WTC11 (cell line): ENCODE measurements around the gene FBXO41. TPM values are rescaled to one million over a fixed set of nuclear protein-coding genes. Genes with fewer than 3 reads are reported as not detected.

Experiments
- ATAC-seq: fragments of 200-7000 bp; cut with Tn5 transposase; 2 replicates; pipeline ENCODE4 v1.10.0; 2021; ENCODE audit warnings: mild to moderate bottlenecking, moderate library complexity
- Bru-seq: library from RNA; stranded (reverse); fragments of 400-500 nt; gene quantifications from one replicate; lab custom pipeline; 2021; lab: Mats Ljungman, UMichigan
- CTCF ChIA-PET: fragments of 300-600 bp; sonication (Branson Sonifier 250); formaldehyde crosslinking; loops from one replicate; lab custom pipeline; 2021; ENCODE audit warnings: antibody characterized with exemption; lab: Charles Lee
- POLR2A ChIA-PET: fragments of 350-600 bp; sonication (Branson Sonifier 250); formaldehyde crosslinking; loops from one replicate; lab custom pipeline; 2021; ENCODE audit warnings: antibody characterized with exemption; lab: Charles Lee
- DNase-seq: peaks from one replicate; pipeline ENCODE4 v3.0.0; 2021; ENCODE audit warnings: low spot score
- H3K27ac Mint-ChIP-seq: 2 replicates; pipeline ENCODE4 v1.8.0; 2021; ENCODE audit warnings: mixed read lengths
- H3K27me3 Mint-ChIP-seq: 2 replicates; pipeline ENCODE4 v1.8.0; 2021; ENCODE audit warnings: low read depth, mild to moderate bottlenecking, moderate library complexity, mixed read lengths
- H3K36me3 Mint-ChIP-seq: 2 replicates; pipeline ENCODE4 v1.8.0; 2021; ENCODE audit warnings: mixed read lengths
- H3K4me1 Mint-ChIP-seq: 2 replicates; pipeline ENCODE4 v1.8.0; 2022; ENCODE audit warnings: mixed read lengths
- H3K4me3 Mint-ChIP-seq: 2 replicates; pipeline ENCODE4 v1.8.0; 2021; ENCODE audit warnings: mild to moderate bottlenecking, moderate library complexity, mixed read lengths
- H3K9me3 Mint-ChIP-seq: 2 replicates; pipeline ENCODE4 v1.8.0; 2021; ENCODE audit warnings: mixed read lengths
- CREB1 ChIP-seq: sonication (generic); formaldehyde crosslinking; IDR thresholded peaks from 2 replicates; pipeline ENCODE4 v1.8.0; 2023; ENCODE audit warnings: mild to moderate bottlenecking, missing genetic modification reagents
- CREM ChIP-seq: sonication (generic); formaldehyde crosslinking; IDR thresholded peaks from 2 replicates; pipeline ENCODE4 v1.8.1; 2022; ENCODE audit warnings: mild to moderate bottlenecking, missing genetic modification reagents, moderate library complexity
- E2F5 ChIP-seq: sonication (generic); formaldehyde crosslinking; IDR thresholded peaks from 2 replicates; pipeline ENCODE4 v1.8.1; 2022; ENCODE audit warnings: mild to moderate bottlenecking, moderate library complexity, missing genetic modification reagents
- FOXK1 ChIP-seq: sonication (generic); formaldehyde crosslinking; IDR thresholded peaks from 2 replicates; pipeline ENCODE4 v1.8.0; 2022; ENCODE audit warnings: mild to moderate bottlenecking, moderate library complexity, missing genetic modification reagents
- FOXP1 ChIP-seq: sonication (generic); formaldehyde crosslinking; IDR thresholded peaks from 2 replicates; pipeline ENCODE4 v1.8.0; 2022; ENCODE audit warnings: missing genetic modification reagents, mild to moderate bottlenecking, moderate library complexity, borderline replicate concordance
- GTF2I ChIP-seq: fragments of 250-450 bp; sonication (Bioruptor Pico); conservative IDR thresholded peaks from 2 replicates; pipeline ENCODE4 v1.4.0; 2021; ENCODE audit warnings: mild to moderate bottlenecking
- IRF2 ChIP-seq: sonication (generic); formaldehyde crosslinking; IDR thresholded peaks from 2 replicates; pipeline ENCODE4 v1.8.0; 2022; ENCODE audit warnings: low read depth, missing genetic modification reagents, borderline replicate concordance
- KAT7 ChIP-seq: sonication (generic); formaldehyde crosslinking; IDR thresholded peaks from 2 replicates; pipeline ENCODE4 v1.8.1; 2023; ENCODE audit warnings: missing genetic modification reagents, mild to moderate bottlenecking, borderline replicate concordance
- MXD4 ChIP-seq: fragments of 250-450 bp; sonication (Bioruptor Pico); IDR thresholded peaks from 2 replicates; pipeline ENCODE4 v1.8.0; 2021; ENCODE audit warnings: mild to moderate bottlenecking, moderate library complexity, borderline replicate concordance
- NFATC4 ChIP-seq: fragments of 250-450 bp; sonication (Bioruptor Pico); IDR thresholded peaks from 2 replicates; pipeline ENCODE4 v1.9.0; 2021; ENCODE audit warnings: mild to moderate bottlenecking
- NR3C1 ChIP-seq: sonication (generic); formaldehyde crosslinking; conservative IDR thresholded peaks from 2 replicates; pipeline ENCODE4 v1.8.1; 2023; ENCODE audit warnings: low read depth, mild to moderate bottlenecking, missing genetic modification reagents
- SP1 ChIP-seq: sonication (generic); formaldehyde crosslinking; conservative IDR thresholded peaks from 2 replicates; pipeline ENCODE4 v1.8.1; 2022; ENCODE audit warnings: missing genetic modification reagents
- TEAD1 ChIP-seq: sonication (generic); formaldehyde crosslinking; IDR thresholded peaks from 2 replicates; pipeline ENCODE4 v1.8.0; 2022; ENCODE audit warnings: mild to moderate bottlenecking, missing genetic modification reagents
- USF1 ChIP-seq: sonication (generic); formaldehyde crosslinking; IDR thresholded peaks from 2 replicates; pipeline ENCODE4 v1.8.0; 2022; ENCODE audit warnings: mild to moderate bottlenecking, missing genetic modification reagents
- ZNF317 ChIP-seq: sonication (generic); formaldehyde crosslinking; IDR thresholded peaks from 2 replicates; pipeline ENCODE4 v1.8.1; 2023; ENCODE audit warnings: low read depth, mild to moderate bottlenecking, moderate library complexity, missing genetic modification reagents, borderline replicate concordance
- ZNF396 ChIP-seq: fragments of 250-450 bp; sonication (Bioruptor Pico); IDR thresholded peaks from 2 replicates; pipeline ENCODE4 v1.8.0; 2021; ENCODE audit warnings: mild to moderate bottlenecking, moderate library complexity, borderline replicate concordance
- ZNF512 ChIP-seq: sonication (generic); formaldehyde crosslinking; IDR thresholded peaks from 2 replicates; pipeline ENCODE4 v1.8.1; 2022; ENCODE audit warnings: missing genetic modification reagents, borderline replicate concordance
- long read RNA-seq, 3 experiments: library from RNA in 1 of 3; library from capped mRNA in 1 of 3; library from polyadenylated mRNA in 1 of 3; unstranded in 2 of 3; stranded (forward) in 1 of 3; transcript quantifications; one replicate each; pipeline ENCODE4 v2.0.0, GENCODE V29; 2021
- total RNA-seq: library from RNA; stranded (reverse); gene quantifications from 3 replicates; pipeline ENCODE4 v1.2.3, GENCODE V29; 2021
- TF ChIP-seq, protein P1 (sequence below): sonication (generic); formaldehyde crosslinking; IDR thresholded peaks from 2 replicates; pipeline ENCODE4 v1.8.0; 2023; ENCODE audit warnings: missing genetic modification reagents, mild to moderate bottlenecking, borderline replicate concordance
- TF ChIP-seq, protein P2 (sequence below): sonication (generic); formaldehyde crosslinking; IDR thresholded peaks from 2 replicates; pipeline ENCODE4 v1.8.0; 2022; ENCODE audit warnings: missing genetic modification reagents

FBXO41 gene, protein sequence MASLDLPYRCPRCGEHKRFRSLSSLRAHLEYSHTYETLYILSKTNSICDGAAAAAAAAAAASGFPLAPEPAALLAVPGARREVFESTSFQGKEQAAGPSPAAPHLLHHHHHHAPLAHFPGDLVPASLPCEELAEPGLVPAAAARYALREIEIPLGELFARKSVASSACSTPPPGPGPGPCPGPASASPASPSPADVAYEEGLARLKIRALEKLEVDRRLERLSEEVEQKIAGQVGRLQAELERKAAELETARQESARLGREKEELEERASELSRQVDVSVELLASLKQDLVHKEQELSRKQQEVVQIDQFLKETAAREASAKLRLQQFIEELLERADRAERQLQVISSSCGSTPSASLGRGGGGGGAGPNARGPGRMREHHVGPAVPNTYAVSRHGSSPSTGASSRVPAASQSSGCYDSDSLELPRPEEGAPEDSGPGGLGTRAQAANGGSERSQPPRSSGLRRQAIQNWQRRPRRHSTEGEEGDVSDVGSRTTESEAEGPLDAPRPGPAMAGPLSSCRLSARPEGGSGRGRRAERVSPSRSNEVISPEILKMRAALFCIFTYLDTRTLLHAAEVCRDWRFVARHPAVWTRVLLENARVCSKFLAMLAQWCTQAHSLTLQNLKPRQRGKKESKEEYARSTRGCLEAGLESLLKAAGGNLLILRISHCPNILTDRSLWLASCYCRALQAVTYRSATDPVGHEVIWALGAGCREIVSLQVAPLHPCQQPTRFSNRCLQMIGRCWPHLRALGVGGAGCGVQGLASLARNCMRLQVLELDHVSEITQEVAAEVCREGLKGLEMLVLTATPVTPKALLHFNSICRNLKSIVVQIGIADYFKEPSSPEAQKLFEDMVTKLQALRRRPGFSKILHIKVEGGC
- total RNA-seq, result 19.2 to 21.5 TPM (median 21.1 TPM) in 3 replicates
- Bru-seq, nascent RNA, result percentile 70 among the genes with signal in this experiment
- long read RNA-seq, experiment 1, full-length matches to known transcripts, result 5 of 47 reads
- long read RNA-seq, experiment 1, partial matches to known transcripts, result 7 of 47 reads
- long read RNA-seq, experiment 1, other reads (novel, unspliced or antisense), result 35 of 47 reads
- long read RNA-seq, experiment 2, full-length matches to known transcripts, result 2 of 17 reads
- long read RNA-seq, experiment 2, partial matches to known transcripts, result 1 of 17 reads
- long read RNA-seq, experiment 2, other reads (novel, unspliced or antisense), result 14 of 17 reads
- long read RNA-seq, experiment 3, partial matches to known transcripts, result 0 of 1 reads
- long read RNA-seq, experiment 3, other reads (novel, unspliced or antisense), result 1 of 1 reads

GRCh38 chr2:73284296-73285158 is at the start of gene FBXO41:
Gene FBXO41, minus strand, starts transcription at chr2:73284478. Its CDS starts 14,848 bp downstream, at chr2:73269630.
- peaks cover 24% of the 10 kb centered on the region for H3K4me1 Mint-ChIP-seq
- H3K36me3 Mint-ChIP-seq, result no peaks in the 10 kb centered on the region
- peak within 1 kb of the TSS; percentile 50; the same call in 1 of the 2 replicates for H3K27ac Mint-ChIP-seq
- POLR2A ChIA-PET, result no interaction called here
- CTCF ChIA-PET, result interaction anchor here (1.0 to 1.8 kb wide), 5 partner anchors 9 to 101 kb away, joined by 4 to 7 read pairs (median 5); partner anchors contain the start of genes ALMS1 and EGR4
- peak within 1 kb of the TSS; percentile 78 for H3K4me3 Mint-ChIP-seq
- DNase-seq (peak; percentile 86), ATAC-seq (peak; percentile 80)
- H3K27me3 Mint-ChIP-seq, result peaks cover 47% of the 10 kb centered on the region
- H3K9me3 Mint-ChIP-seq, result no peaks in the 10 kb centered on the region
- TF ChIP-seq SP1 (CRISPR knock-in tag) (peak; percentile 79), CREB1 (no peak), KAT7 (CRISPR knock-in tag) (no peak), E2F5 (CRISPR knock-in tag) (no peak), NR3C1 (CRISPR knock-in tag) (no peak), GTF2I (CRISPR knock-in tag) (no peak), ZNF396 (CRISPR knock-in tag) (no peak), ZNF317 (CRISPR knock-in tag) (no peak), USF1 (peak; percentile 49; the same call in 1 of the 2 replicates), TEAD1 (CRISPR knock-in tag) (no peak), FOXP1 (CRISPR knock-in tag) (peak; percentile 53; the same call in 1 of the 2 replicates), NFATC4 (CRISPR knock-in tag) (no peak), MXD4 (no peak), IRF2 (CRISPR knock-in tag) (no peak), CREM (0 out of 2 replicates have a peak, but pooled peaks have one; percentile 32), ZNF512 (CRISPR knock-in tag) (no peak), FOXK1 (CRISPR knock-in tag) (peak; percentile 47; the same call in 1 of the 2 replicates)
- TF ChIP-seq, protein P1, sequence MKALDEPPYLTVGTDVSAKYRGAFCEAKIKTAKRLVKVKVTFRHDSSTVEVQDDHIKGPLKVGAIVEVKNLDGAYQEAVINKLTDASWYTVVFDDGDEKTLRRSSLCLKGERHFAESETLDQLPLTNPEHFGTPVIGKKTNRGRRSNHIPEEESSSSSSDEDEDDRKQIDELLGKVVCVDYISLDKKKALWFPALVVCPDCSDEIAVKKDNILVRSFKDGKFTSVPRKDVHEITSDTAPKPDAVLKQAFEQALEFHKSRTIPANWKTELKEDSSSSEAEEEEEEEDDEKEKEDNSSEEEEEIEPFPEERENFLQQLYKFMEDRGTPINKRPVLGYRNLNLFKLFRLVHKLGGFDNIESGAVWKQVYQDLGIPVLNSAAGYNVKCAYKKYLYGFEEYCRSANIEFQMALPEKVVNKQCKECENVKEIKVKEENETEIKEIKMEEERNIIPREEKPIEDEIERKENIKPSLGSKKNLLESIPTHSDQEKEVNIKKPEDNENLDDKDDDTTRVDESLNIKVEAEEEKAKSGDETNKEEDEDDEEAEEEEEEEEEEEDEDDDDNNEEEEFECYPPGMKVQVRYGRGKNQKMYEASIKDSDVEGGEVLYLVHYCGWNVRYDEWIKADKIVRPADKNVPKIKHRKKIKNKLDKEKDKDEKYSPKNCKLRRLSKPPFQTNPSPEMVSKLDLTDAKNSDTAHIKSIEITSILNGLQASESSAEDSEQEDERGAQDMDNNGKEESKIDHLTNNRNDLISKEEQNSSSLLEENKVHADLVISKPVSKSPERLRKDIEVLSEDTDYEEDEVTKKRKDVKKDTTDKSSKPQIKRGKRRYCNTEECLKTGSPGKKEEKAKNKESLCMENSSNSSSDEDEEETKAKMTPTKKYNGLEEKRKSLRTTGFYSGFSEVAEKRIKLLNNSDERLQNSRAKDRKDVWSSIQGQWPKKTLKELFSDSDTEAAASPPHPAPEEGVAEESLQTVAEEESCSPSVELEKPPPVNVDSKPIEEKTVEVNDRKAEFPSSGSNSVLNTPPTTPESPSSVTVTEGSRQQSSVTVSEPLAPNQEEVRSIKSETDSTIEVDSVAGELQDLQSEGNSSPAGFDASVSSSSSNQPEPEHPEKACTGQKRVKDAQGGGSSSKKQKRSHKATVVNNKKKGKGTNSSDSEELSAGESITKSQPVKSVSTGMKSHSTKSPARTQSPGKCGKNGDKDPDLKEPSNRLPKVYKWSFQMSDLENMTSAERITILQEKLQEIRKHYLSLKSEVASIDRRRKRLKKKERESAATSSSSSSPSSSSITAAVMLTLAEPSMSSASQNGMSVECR (CRISPR knock-in tag), result 0 out of 2 replicates have a peak, but pooled peaks have one; percentile 37
- TF ChIP-seq, protein P2, sequence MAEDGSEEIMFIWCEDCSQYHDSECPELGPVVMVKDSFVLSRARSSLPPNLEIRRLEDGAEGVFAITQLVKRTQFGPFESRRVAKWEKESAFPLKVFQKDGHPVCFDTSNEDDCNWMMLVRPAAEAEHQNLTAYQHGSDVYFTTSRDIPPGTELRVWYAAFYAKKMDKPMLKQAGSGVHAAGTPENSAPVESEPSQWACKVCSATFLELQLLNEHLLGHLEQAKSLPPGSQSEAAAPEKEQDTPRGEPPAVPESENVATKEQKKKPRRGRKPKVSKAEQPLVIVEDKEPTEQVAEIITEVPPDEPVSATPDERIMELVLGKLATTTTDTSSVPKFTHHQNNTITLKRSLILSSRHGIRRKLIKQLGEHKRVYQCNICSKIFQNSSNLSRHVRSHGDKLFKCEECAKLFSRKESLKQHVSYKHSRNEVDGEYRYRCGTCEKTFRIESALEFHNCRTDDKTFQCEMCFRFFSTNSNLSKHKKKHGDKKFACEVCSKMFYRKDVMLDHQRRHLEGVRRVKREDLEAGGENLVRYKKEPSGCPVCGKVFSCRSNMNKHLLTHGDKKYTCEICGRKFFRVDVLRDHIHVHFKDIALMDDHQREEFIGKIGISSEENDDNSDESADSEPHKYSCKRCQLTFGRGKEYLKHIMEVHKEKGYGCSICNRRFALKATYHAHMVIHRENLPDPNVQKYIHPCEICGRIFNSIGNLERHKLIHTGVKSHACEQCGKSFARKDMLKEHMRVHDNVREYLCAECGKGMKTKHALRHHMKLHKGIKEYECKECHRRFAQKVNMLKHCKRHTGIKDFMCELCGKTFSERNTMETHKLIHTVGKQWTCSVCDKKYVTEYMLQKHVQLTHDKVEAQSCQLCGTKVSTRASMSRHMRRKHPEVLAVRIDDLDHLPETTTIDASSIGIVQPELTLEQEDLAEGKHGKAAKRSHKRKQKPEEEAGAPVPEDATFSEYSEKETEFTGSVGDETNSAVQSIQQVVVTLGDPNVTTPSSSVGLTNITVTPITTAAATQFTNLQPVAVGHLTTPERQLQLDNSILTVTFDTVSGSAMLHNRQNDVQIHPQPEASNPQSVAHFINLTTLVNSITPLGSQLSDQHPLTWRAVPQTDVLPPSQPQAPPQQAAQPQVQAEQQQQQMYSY (CRISPR knock-in tag), result no peak
